ENCODE measurements around the gene PDE10A. TPM values are rescaled to one million over a fixed set of nuclear protein-coding genes. Genes with fewer than 3 reads are reported as not detected.

The PDE10A gene
- total and polyA plus RNA-seq, 9 of the 15 experiments (the other 6 are each of a cell fraction or from before 2014, with no cell fraction given), result 0.04 TPM; not detected in 8

- in situ Hi-C loops (cut with MboI), result no loop called here
- Histone ChIP-seq H2AFZ (ENCODE audit: low read depth, low read length) (no peak overlapping the region), H3K4me3 (no peak overlapping the region), H3K9ac (ENCODE audit: insufficient read depth in 1 of 2, low read depth in 2 of 2, low read length in 2 of 2) (no peak overlapping the region), H3K27ac (ENCODE audit: extremely low read depth, low read depth, low read length) (no peak overlapping the region), H3K79me2 (ENCODE audit: control insufficient read depth, insufficient read depth, low read length) (no peaks in the 10 kb centered on the region), H3K27me3 (ENCODE audit: control insufficient read depth in 2 of 2, insufficient read depth in 2 of 2, low read length in 2 of 2) (peaks cover 0 to 24% of the 10 kb centered on the region in 2 experiments; a peak in 2 of 5 replicates), H3K9me3 (replicated peaks; ENCODE audit: control insufficient read depth, insufficient read depth, low read depth, low read length) (no peaks in the 10 kb centered on the region), H3K36me3 (ENCODE audit: control insufficient read depth, insufficient read depth, low read length) (no peaks in the 10 kb centered on the region), H3K4me1 (replicated peaks in 1 of 2; ENCODE audit: control insufficient read depth in 2 of 2, insufficient read depth in 2 of 2, low read length in 2 of 2) (no peaks in the 10 kb centered on the region), H4K20me1 (replicated peaks; ENCODE audit: control insufficient read depth, insufficient read depth, low read length) (no peaks in the 10 kb centered on the region), H3K9me1 (ENCODE audit: control insufficient read depth, insufficient read depth, low read length) (no peaks in the 10 kb centered on the region), H3K4me2 (ENCODE audit: insufficient read depth, low read length) (no peak overlapping the region)
- ATAC-seq (no peak), FAIRE-seq (no peak), DNase-seq (ENCODE audit: extremely low read depth in 1 of 4, low spot score in 3 of 4) (no peak)
- WGBS (ENCODE audit: insufficient coverage, low coverage, missing lambda C conversion rate), result 4% methylated on average over 5 of the region's 5 CpGs
- intact Hi-C loops (cut with micrococcal nuclease), result no loop called here
- BruUV-seq (replicated peaks), result no TSS peak
- CTCF ChIA-PET (ENCODE audit: low intra/inter-chr PET ratio), result no interaction called here
- POLR2A ChIA-PET, result no interaction called here
- no peak for TF ChIP-seq NR0B1 (IDR thresholded peaks at IDR 0.05; ENCODE audit: partially characterized antibody)
- no peak for TF ChIP-seq ASH1L (IDR thresholded peaks at IDR 0.05; ENCODE audit: borderline replicate concordance, low read depth, partially characterized antibody)
- no peak for TF ChIP-seq SIN3A (IDR thresholded peaks at IDR 0.05; ENCODE audit: borderline replicate concordance in 2 of 2, control insufficient read depth in 1 of 2, low read depth in 2 of 2, low read length in 2 of 2)
- TF ChIP-seq TCF3 (CRISPR knock-in tag; IDR thresholded peaks at IDR 0.05), result no peak
- TF ChIP-seq ZNF609 (CRISPR knock-in tag; IDR thresholded peaks at IDR 0.05; ENCODE audit: borderline replicate concordance), result no peak
- no peak for TF ChIP-seq ETS1 (conservative IDR thresholded peaks at IDR 0.05; ENCODE audit: control insufficient read depth, low read depth, low read length)
- TF ChIP-seq ZNF699 (CRISPR knock-in tag; IDR thresholded peaks at IDR 0.05; ENCODE audit: insufficient replicate concordance), result no peak
- no peak for TF ChIP-seq PBX2 (CRISPR knock-in tag; IDR thresholded peaks at IDR 0.05; ENCODE audit: low read depth)
- TF ChIP-seq PBX2 (tag; conservative IDR thresholded peaks at IDR 0.05; ENCODE audit: low read depth), result no peak
These were observed 10.3 kb downstream of the PDE10A start for GRCh38 chr6:165652766-165653165.
